Naive thymus-derived CD8-positive, alpha-beta T cell (primary cell): ENCODE data around the gene ROR1. TPM values are rescaled to one million over a fixed set of nuclear protein-coding genes. Genes with fewer than 3 reads are reported as not detected.

Experiments used
- ATAC-seq, 2 donors: fragments of 150-1000 bp; cut with Tn5 transposase in 1 of 2; sonication (Bioruptor Pico), chemical (Tn5 transposase) in 1 of 2; 1 replicate in 1 of 2; 2 replicates in 1 of 2; pipeline ENCODE4 v1.10.0; 2021; ENCODE audit warnings: mild to moderate bottlenecking in 2 of 2, moderate library complexity in 2 of 2
- POLR2A ChIA-PET: fragments of 350-600 bp; sonication (Branson Sonifier 250); formaldehyde crosslinking; loops from one replicate; lab custom pipeline; 2021; ENCODE audit warnings: antibody characterized with exemption; lab: Charles Lee
- DNase-seq, 10 donors: peaks; one replicate each; pipeline versions ENCODE4 v3.0.0 to v3.0.0-alpha.2; 2020 to 2022
- H3K27ac Mint-ChIP-seq, 10 donors: one replicate each; pipeline ENCODE4 v1.8.0; 2020 to 2022; ENCODE audit warnings: mild to moderate bottlenecking in 10 of 10, mixed read lengths in 10 of 10, moderate library complexity in 4 of 10, inconsistent platforms in 1 of 10
- H3K27me3 Mint-ChIP-seq, 5 donors: one replicate each; pipeline ENCODE4 v1.8.0; 2021 to 2022; ENCODE audit warnings: mixed read lengths in 5 of 5
- H3K36me3 Mint-ChIP-seq, 3 donors: one replicate each; pipeline ENCODE4 v1.8.0; 2020 to 2022; ENCODE audit warnings: mixed read lengths in 3 of 3, mild to moderate bottlenecking in 2 of 3, inconsistent platforms in 1 of 3
- H3K4me1 Mint-ChIP-seq, 4 donors: one replicate each; pipeline ENCODE4 v1.8.0; 2021 to 2022; ENCODE audit warnings: mixed read lengths in 4 of 4
- H3K4me3 Mint-ChIP-seq, 10 donors: one replicate each; pipeline ENCODE4 v1.8.0; 2020 to 2022; ENCODE audit warnings: mild to moderate bottlenecking in 10 of 10, mixed read lengths in 10 of 10, moderate library complexity in 6 of 10, inconsistent platforms in 1 of 10
- H3K9me3 Mint-ChIP-seq, 9 donors: one replicate each; pipeline ENCODE4 v1.8.0; 2020 to 2022; ENCODE audit warnings: mixed read lengths in 9 of 9, mild to moderate bottlenecking in 3 of 9, inconsistent platforms in 1 of 9, moderate library complexity in 1 of 9
- polyA plus RNA-seq, 3 donors: library from polyadenylated mRNA; unstranded; fragments of 300-500 nt; fragmentation: Illumina TruSeq; gene quantifications; one replicate each; pipeline ENCODE4 v1.2.3, GENCODE V29; 2021
- total RNA-seq, 8 experiments: library from RNA in 2 of 8; stranded (reverse) in 2 of 8; gene quantifications; one replicate each; pipeline ENCODE4 v1.2.3 and lab custom pipeline; 2021 to 2026

ROR1 gene
- total and polyA plus RNA-seq, 5 experiments from 2014 or later = 0.44 to 0.80 TPM; not detected in 3

GRCh38 chr1:63906047-63906704 lies 132.4 kb downstream of the ROR1 start:
- ATAC-seq (no peak), DNase-seq (no peak)
- H3K27me3 Mint-ChIP-seq = peaks cover 0 to 4% (median 0%) of the 10 kb centered on the region in 5 donors
- no peaks in the 10 kb centered on the region for H3K9me3 Mint-ChIP-seq
- POLR2A ChIA-PET = no interaction called here
- H3K36me3 Mint-ChIP-seq = no peaks in the 10 kb centered on the region
- H3K4me3 Mint-ChIP-seq = no peak overlapping the region
- H3K4me1 Mint-ChIP-seq = peaks cover 0 to 3% (median 0%) of the 10 kb centered on the region in 4 donors
- H3K27ac Mint-ChIP-seq = no peak overlapping the region

GRCh38 chr1:63907051-63907450 lies 133.2 kb downstream of the ROR1 start:
- no peak overlapping the region for H3K27ac Mint-ChIP-seq
- POLR2A ChIA-PET = no interaction called here
- peaks cover 0 to 3% (median 0%) of the 10 kb centered on the region in 4 donors for H3K4me1 Mint-ChIP-seq
- H3K9me3 Mint-ChIP-seq = no peaks in the 10 kb centered on the region
- H3K27me3 Mint-ChIP-seq = peaks cover 0 to 2% (median 0%) of the 10 kb centered on the region in 5 donors
- ATAC-seq (no peak), DNase-seq (no peak)
- H3K4me3 Mint-ChIP-seq = no peak overlapping the region
- no peaks in the 10 kb centered on the region for H3K36me3 Mint-ChIP-seq

- Mint-ChIP-seq H3K9me3 (no peaks in the 10 kb centered on the region), H3K27me3 (peaks cover 0 to 10% (median 2%) of the 10 kb centered on the region in 5 donors), H3K4me3 (no peak overlapping the region), H3K36me3 (no peaks in the 10 kb centered on the region), H3K4me1 (peaks cover 0 to 3% (median 0%) of the 10 kb centered on the region in 4 donors), H3K27ac (no peak overlapping the region)
- ATAC-seq (no peak), DNase-seq (no peak)
- POLR2A ChIA-PET = no interaction called here
These were observed 134.2 kb downstream of the ROR1 start for GRCh38 chr1:63908016-63908415.

GRCh38 chr1:63909526-63909925 lies 135.7 kb downstream of the ROR1 start:
- POLR2A ChIA-PET = no interaction called here
- Mint-ChIP-seq H3K4me1 (no peaks in the 10 kb centered on the region), H3K27me3 (peaks cover 0 to 10% (median 0%) of the 10 kb centered on the region in 5 donors), H3K4me3 (no peak overlapping the region), H3K9me3 (no peaks in the 10 kb centered on the region), H3K27ac (no peak overlapping the region), H3K36me3 (no peaks in the 10 kb centered on the region)
- ATAC-seq (no peak), DNase-seq (no peak)

GRCh38 chr1:63911049-63911448 lies 137.2 kb downstream of the ROR1 start:
- Mint-ChIP-seq H3K4me1 (no peaks in the 10 kb centered on the region), H3K9me3 (no peaks in the 10 kb centered on the region), H3K36me3 (no peaks in the 10 kb centered on the region), H3K27me3 (peaks cover 0 to 10% (median 0%) of the 10 kb centered on the region in 5 donors), H3K27ac (no peak overlapping the region), H3K4me3 (no peak overlapping the region)
- no peak for ATAC-seq
- POLR2A ChIA-PET = no interaction called here
- no peak for DNase-seq

GRCh38 chr1:63912643-63913042 lies 138.8 kb downstream of the ROR1 start:
- ATAC-seq = no peak
- peaks cover 0 to 10% (median 0%) of the 10 kb centered on the region in 5 donors for H3K27me3 Mint-ChIP-seq
- POLR2A ChIA-PET = no interaction called here

GRCh38 chr1:63913533-63913932 lies 139.7 kb downstream of the ROR1 start:
- POLR2A ChIA-PET = no interaction called here
- peaks cover 0 to 10% (median 0%) of the 10 kb centered on the region in 5 donors for H3K27me3 Mint-ChIP-seq
- H3K4me1 Mint-ChIP-seq = no peaks in the 10 kb centered on the region
- peaks cover 0 to 2% (median 0%) of the 10 kb centered on the region in 9 donors for H3K9me3 Mint-ChIP-seq
- no peak overlapping the region for H3K27ac Mint-ChIP-seq
- H3K36me3 Mint-ChIP-seq = no peaks in the 10 kb centered on the region
- H3K4me3 Mint-ChIP-seq = no peak overlapping the region
- ATAC-seq = no peak
- no peak for DNase-seq

More at GRCh38 chr1:63912643-63913042, 138.8 kb downstream of the ROR1 start:
- Mint-ChIP-seq H3K4me1 (no peaks in the 10 kb centered on the region), H3K36me3 (no peaks in the 10 kb centered on the region), H3K4me3 (no peak overlapping the region), H3K9me3 (peaks cover 0 to 2% (median 0%) of the 10 kb centered on the region in 9 donors), H3K27ac (no peak overlapping the region)
- no peak for DNase-seq

- no peaks in the 10 kb centered on the region for H3K36me3 Mint-ChIP-seq
- peaks cover 0 to 2% (median 0%) of the 10 kb centered on the region in 9 donors for H3K9me3 Mint-ChIP-seq
- POLR2A ChIA-PET = no interaction called here
- peaks cover 0 to 10% (median 0%) of the 10 kb centered on the region in 5 donors for H3K27me3 Mint-ChIP-seq
- H3K4me1 Mint-ChIP-seq = no peaks in the 10 kb centered on the region
- no peak overlapping the region for H3K4me3 Mint-ChIP-seq
- peak overlapping the region in 1 of 10 donors; percentile 58 for H3K27ac Mint-ChIP-seq
- ATAC-seq (no peak), DNase-seq (no peak)
These were observed 140.4 kb downstream of the ROR1 start for GRCh38 chr1:63914241-63914640.

GRCh38 chr1:63914706-63915105 lies 140.9 kb downstream of the ROR1 start:
- Mint-ChIP-seq H3K36me3 (no peaks in the 10 kb centered on the region), H3K27ac (no peak overlapping the region), H3K4me1 (no peaks in the 10 kb centered on the region), H3K27me3 (peaks cover 0 to 10% (median 0%) of the 10 kb centered on the region in 5 donors), H3K9me3 (peaks cover 0 to 2% (median 0%) of the 10 kb centered on the region in 9 donors), H3K4me3 (no peak overlapping the region)
- POLR2A ChIA-PET = no interaction called here
- ATAC-seq (no peak), DNase-seq (no peak)

- peaks cover 0 to 2% (median 0%) of the 10 kb centered on the region in 9 donors for H3K9me3 Mint-ChIP-seq
- H3K27ac Mint-ChIP-seq = no peak overlapping the region
- no peak for ATAC-seq
These were observed 141.3 kb downstream of the ROR1 start for GRCh38 chr1:63915121-63915520.

GRCh38 chr1:63916485-63917360 lies 142.9 kb downstream of the ROR1 start:
- peaks cover 0 to 14% (median 0%) of the 10 kb centered on the region in 5 donors for H3K27me3 Mint-ChIP-seq
- ATAC-seq (no peak), DNase-seq (no peak)
- H3K27ac Mint-ChIP-seq = no peak overlapping the region
- POLR2A ChIA-PET = no interaction called here
- no peaks in the 10 kb centered on the region for H3K36me3 Mint-ChIP-seq
- H3K9me3 Mint-ChIP-seq = peaks cover 0 to 2% (median 0%) of the 10 kb centered on the region in 9 donors
- H3K4me1 Mint-ChIP-seq = no peaks in the 10 kb centered on the region
- no peak overlapping the region for H3K4me3 Mint-ChIP-seq

More at GRCh38 chr1:63915121-63915520, 141.3 kb downstream of the ROR1 start:
- POLR2A ChIA-PET = no interaction called here
- Mint-ChIP-seq H3K27me3 (peaks cover 0 to 12% (median 0%) of the 10 kb centered on the region in 5 donors), H3K4me3 (no peak overlapping the region), H3K36me3 (no peaks in the 10 kb centered on the region), H3K4me1 (no peaks in the 10 kb centered on the region)
- no peak for DNase-seq

- no peak for ATAC-seq
- Mint-ChIP-seq H3K27me3 (peaks cover 0 to 8% (median 0%) of the 10 kb centered on the region in 5 donors), H3K27ac (no peak overlapping the region), H3K4me1 (no peaks in the 10 kb centered on the region), H3K9me3 (peaks cover 0 to 2% (median 0%) of the 10 kb centered on the region in 9 donors), H3K36me3 (no peaks in the 10 kb centered on the region), H3K4me3 (no peak overlapping the region)
- DNase-seq = peak in 1 of 10 donors; percentile 63
- POLR2A ChIA-PET = no interaction called here
These were observed 144.0 kb downstream of the ROR1 start for GRCh38 chr1:63917571-63918417.
